NOMO-1 treated with dmso at 0.1 percent for 144 hours (cell line): Measurements from ENCODE around the gene ZSCAN20.
A peak's percentile ranks its signal among the peaks of the same experiment; 100 is the strongest.

Experiments
- DNase-seq: peaks from one replicate; lab custom pipeline; 2025; ENCODE audit not compliant: unreplicated experiment; lab: John Stamatoyannopoulos, UW

The ZSCAN20 gene

DNA sequence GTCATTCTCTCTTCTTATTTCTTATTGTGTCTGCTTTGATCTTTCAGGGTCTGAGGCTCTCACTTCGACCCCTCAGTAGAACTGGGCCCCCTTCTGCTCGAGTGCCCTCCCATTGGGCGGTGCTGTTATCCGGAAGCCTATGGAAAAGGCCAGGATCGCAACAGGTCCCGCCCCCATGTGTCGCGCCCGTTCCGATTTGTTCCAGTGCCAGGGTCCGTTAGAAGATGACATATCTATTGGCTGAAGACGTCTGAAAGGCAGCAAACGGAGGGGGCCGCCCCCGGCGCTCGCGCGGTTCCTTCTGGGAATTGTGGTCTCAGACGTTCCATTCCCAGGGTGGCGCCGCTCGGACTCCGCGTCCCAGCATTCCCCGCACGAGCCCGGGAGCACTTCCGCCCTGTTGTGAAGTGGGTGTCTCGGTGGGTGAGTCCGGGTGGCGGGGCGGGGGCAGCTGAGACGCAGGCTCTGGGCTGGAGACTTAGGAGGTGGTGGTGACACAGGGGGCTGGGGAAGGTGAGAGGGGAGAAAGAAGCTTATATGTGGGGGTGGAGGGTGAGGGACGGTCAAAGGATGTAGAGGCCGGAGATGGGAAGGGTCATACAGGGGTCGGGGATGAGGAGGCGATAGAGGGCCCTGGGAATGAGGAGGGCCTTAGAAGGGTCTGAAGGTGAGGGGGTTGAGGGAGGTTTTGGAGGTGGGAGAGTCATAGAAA is at the start of gene ZSCAN20:
Gene ZSCAN20 (plus strand): TSS at position 377 of the 712 bp plus-strand sequence. CDS start 6,644 bp downstream, outside the sequence.
- peak; percentile 94 for DNase-seq

DNA sequence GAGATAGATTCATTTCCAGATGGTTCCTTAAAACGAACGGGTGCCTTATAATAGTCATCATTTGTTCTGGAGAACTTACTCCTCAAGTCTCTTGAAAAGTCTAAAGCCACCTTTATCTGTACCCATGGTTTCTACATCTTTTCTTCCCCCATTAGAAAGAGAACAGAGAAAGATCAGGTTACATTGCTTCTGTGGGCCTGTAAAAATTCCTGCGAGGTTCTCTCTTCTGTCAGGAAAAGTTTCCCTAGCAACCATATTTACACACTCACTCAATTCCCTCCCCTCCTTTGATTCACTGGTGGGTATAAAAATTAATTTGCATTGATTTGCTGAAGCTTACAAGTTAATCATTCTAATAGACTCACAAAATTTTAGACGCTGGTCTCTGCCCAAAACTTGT is 48.2 kb upstream of the ZSCAN20 start:
- DNase-seq: no peak

GRCh38 chr1:33424610-33425009 is 47.8 kb upstream of the ZSCAN20 start:
- no peak for DNase-seq

DNA sequence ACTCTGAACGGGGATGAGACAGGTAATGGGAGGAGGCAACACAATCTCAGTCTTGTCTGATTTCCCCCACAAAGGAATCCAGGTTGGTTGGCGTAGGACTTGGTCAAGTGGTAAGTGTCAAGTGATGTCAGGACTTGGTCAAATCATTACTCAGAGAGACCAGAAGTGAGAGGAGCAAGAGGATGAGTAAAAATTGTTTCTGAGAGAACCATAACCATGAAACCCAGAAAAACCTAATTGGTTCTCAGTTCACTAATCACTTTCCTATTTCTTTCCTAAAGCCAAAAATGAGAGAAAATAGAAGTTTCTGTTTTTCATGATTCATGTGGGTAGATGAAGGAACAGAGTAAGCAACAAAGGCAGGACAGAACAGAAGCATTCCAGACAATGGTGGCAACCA is 46.5 kb upstream of the ZSCAN20 start:
- DNase-seq: no peak

DNA sequence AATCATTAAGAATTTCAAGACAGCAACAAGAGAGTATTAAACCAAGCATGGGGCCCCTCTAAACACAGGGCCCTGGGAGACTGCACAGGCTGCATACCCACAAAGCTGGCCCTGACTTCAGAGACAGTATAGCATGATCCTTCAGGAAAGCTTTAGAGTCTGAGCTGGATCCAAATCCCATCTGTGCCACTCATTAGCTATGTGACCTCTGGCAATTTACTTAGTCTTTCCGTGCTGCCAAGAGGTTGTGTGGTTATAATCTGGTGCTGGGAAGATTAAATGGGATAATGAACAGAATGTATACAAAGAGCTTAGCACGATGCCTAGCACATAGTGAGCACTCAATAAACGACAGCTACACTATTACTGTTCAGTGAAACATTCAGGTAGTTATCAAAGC is 45.5 kb upstream of the ZSCAN20 start:
- DNase-seq: no peak

- no peak for DNase-seq
These were observed 43.8 kb upstream of the ZSCAN20 start for GRCh38 chr1:33428661-33429060.

- DNase-seq: no peak
These were observed 43.1 kb upstream of the ZSCAN20 start for GRCh38 chr1:33429332-33429731.

- no peak for DNase-seq
These were observed 42.4 kb upstream of the ZSCAN20 start for GRCh38 chr1:33429856-33430691.

DNA sequence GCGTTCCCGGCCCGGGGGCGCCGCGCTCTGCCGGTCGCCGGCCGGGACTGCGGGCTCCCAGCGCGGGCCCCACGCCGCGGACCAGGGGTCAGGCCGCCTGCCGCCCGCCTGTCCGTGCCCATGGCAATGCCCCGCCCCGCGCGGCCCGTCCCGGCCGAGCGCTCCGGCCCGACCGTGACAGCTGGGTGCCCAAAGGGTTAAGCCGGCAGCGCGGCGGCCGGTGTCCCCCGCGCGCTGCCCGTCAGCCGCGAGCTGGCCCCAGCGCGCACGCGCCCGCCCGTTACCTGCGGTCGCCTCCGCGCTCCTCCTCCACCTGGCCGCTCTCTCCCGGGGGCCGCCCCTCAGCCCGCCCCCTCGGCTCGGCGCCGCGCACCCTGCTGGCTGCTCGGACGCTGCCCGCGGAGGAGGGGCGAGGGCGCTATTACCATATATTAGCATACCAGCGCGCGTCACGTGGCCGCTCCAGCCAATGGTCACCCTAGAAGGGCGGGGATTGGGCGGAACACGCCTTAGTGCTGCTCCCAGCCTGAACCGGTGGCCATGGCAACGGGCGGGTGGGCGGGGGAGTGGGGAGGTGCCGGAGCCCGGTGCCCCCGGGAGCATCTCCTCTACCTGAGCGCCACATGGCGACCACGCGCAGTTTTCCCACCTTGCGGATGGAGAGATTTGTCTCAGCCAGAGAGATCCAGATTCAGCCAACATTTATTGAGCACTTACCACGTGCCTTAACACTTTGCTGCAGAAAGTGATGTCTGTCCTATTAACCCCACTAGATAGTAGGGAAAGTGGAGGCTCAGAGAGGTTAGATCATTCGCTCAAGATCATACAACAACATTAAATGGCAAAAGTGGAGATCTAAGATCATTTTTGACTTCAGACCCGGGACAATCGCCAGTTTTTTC is 41.5 kb upstream of the ZSCAN20 start, which contains the start of gene PHC2:
Gene PHC2 (minus strand): TSS at position 404 of the 902 bp plus-strand sequence. CDS start 55,556 bp downstream, outside the sequence.
- DNase-seq: peak; percentile 91

DNA sequence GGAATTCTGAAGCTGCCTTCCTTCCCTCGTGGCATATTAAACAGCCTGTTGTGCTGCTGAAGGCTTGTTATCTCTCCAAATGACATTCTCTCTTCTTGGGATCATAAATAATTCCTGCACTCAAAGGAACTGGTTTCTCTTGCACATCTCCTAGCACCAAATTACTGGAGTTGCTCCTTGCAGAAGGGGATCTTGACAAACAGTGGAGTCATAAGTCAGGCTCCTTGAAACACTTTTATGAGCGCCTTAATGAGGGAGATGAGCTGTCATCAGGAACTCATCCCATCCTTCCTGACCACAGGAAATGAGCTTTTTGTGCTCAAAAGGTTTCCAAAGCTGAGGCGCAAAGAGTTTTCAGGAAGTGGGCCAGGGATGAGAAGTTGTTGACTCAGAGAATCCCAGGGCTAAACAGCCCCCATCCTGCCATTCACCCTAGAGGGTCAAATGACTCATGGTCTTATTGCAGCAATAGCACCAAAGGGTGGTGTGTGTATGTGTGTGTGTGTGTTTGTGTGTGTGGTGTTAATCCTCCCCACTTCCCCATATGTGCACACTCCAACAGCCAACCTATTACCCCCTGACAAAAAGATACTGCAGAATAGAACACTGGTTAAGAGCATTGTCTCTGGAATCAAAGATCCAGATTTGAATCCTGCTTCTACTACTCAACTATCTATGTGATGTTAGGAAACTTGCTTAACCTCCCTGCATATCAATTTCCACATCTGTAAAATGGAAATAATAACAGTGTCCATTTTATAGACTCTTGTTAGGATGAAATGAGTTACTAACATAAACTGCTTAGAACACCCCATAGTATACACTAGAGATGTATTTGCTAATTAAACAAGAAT is 38.7 kb upstream of the ZSCAN20 start:
- peak; percentile 92 for DNase-seq

DNA sequence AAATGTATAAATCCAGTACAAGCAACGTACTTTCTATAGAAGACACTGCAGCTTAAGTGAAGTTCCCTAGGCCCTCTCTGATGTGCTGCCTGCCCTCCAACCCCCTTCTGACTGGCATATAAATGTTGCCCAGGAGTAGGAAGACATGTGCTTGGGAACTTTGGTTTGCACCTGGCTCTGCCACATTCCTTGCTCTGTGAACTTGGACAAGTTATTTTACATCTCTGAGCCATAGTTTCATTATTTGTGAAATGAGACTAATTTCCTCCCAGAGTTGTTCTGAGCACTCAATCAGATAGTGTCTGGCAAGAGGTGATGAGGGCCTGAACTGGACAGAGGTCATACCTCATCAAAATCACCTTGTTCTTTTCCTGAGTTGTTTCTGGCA is 38.1 kb upstream of the ZSCAN20 start:
- DNase-seq: no peak

DNA sequence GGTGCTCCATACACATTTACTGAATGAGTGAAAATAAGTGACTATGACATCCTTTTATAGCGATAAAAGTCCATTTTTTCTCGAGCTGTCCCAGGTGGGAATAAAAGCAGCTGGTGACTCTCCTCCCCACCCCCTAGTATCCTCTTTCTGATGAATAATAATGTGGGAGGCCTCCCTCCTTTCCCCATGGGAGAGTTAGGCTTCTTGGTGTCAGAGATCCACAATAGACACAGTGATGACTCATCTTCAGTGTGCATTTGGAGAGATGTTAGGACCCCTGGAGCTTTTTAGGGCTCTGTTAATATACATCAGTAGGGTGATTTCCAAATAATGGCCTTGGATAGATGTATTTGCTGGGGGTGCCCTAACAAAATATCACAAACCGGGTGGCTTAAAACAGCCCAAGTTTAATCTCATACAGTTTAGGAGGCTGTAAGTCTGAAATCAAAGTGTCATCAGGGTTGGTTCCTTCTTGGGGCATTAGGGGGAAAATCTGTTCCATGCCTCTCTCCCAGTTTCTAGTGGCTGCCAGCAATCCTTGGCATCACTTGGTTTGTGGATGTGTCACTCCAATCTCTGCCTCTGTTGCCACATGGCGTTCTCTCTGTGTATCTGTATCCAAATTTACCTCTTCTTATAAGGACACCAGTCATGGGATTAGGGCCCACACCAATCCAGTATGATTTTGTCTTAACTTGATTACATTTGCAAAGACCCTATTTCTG is 37.2 kb upstream of the ZSCAN20 start:
- DNase-seq: no peak

- DNase-seq: no peak
These were observed 35.7 kb upstream of the ZSCAN20 start for GRCh38 chr1:33436557-33437285.

- DNase-seq: no peak
These were observed 33.9 kb upstream of the ZSCAN20 start for GRCh38 chr1:33438364-33439160.

DNA sequence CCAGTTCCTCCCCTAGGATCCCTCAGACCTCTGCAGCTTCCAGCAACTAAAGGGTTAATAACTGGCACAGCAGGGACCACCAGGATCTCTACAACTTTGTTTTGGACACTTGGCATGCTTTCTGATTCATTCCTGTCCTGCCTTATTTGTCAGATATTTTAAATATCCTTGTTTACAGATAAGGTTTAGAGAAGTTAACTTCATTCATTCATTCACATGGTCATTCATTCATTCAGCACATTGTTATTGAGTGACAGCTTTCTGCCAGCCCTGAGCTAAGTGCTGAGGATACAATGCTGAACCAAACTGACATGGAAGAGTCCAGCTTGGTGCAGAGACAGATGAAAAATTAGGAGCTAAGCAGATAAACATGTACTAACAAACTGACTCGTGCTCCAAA is 32.8 kb upstream of the ZSCAN20 start:
- DNase-seq: no peak

- no peak for DNase-seq
These were observed 31.2 kb upstream of the ZSCAN20 start for GRCh38 chr1:33441088-33441745.

- no peak for DNase-seq
These were observed 30.3 kb upstream of the ZSCAN20 start for GRCh38 chr1:33442141-33442540.
